Right lobe of liver (tissue), 6 donors: ENCODE data around the gene CSN3. TPM values are rescaled to one million over a fixed set of nuclear protein-coding genes. Genes with fewer than 3 reads are reported as not detected.

ENCODE experiments used
- ATAC-seq, 4 donors: fragments of 200-7000 bp; cut with Tn5 transposase; one replicate each; pipeline ENCODE4 v1.9.1; 2020; ENCODE audit warnings: mild to moderate bottlenecking in 4 of 4, moderate library complexity in 4 of 4
- DNase-seq, 3 donors: peaks; one replicate each; pipeline ENCODE4 v3.0.0-alpha.2; 2020
- H3K27ac ChIP-seq, 3 donors: fragments of 200-600 bp; one replicate each; pipeline ENCODE4 v1.8.0; 2022
- H3K27me3 ChIP-seq, 2 donors: fragments of 200-600 bp; one replicate each; pipeline ENCODE4 v1.8.0; 2022
- H3K36me3 ChIP-seq, 4 donors: fragments of 200-600 bp; sonication (generic) in 1 of 4; one replicate each; pipeline versions ENCODE4 v1.5.1 to v1.8.0; 2017 to 2022; ENCODE audit warnings: control low read depth in 1 of 4
- H3K4me1 ChIP-seq, 4 donors: fragments of 200-600 bp; sonication (generic) in 1 of 4; one replicate each; pipeline versions ENCODE4 v1.5.1 to v1.8.0; 2017 to 2022; ENCODE audit warnings: control low read depth in 1 of 4
- H3K4me3 ChIP-seq, 3 donors: fragments of 200-600 bp; one replicate each; pipeline ENCODE4 v1.8.0; 2022
- H3K9me3 ChIP-seq, 4 donors: fragments of 200-600 bp; sonication (generic) in 1 of 4; one replicate each; pipeline versions ENCODE4 v1.5.1 to v1.8.0; 2017 to 2022; ENCODE audit warnings: control low read depth in 1 of 4
- CTCF ChIP-seq, 4 donors: fragments of 200-600 bp in 3 of 4; fragments of 450-650 bp in 1 of 4; IDR thresholded peaks; one replicate each; pipeline versions ENCODE4 v1.5.1 to v1.8.0; 2016 to 2022; ENCODE audit warnings: antibody characterized with exemption in 4 of 4, mild to moderate bottlenecking in 2 of 4
- POLR2A ChIP-seq: fragments of 450-650 bp; IDR thresholded peaks from one replicate; pipeline ENCODE4 v1.6.1; 2017; ENCODE audit warnings: antibody characterized with exemption, mild to moderate bottlenecking
- WGBS: methylation state at CpG from one replicate; pipeline ENCODE4 v1.1.6; 2018; ENCODE audit warnings: low coverage, low lambda C conversion rate; ENCODE audit not compliant: insufficient coverage; ENCODE audit errors: missing lambda C conversion rate; 5-methylcytosine and 5-hydroxymethylcytosine counted together
- intact Hi-C, 2 donors: fragments of 100-400 bp; cut with DNase I; formaldehyde crosslinking; loops; one replicate each; pipeline versions ENCODE4 v1.11.2 to v1.14.1; 2022
- total RNA-seq, 6 experiments: library from RNA; depleted of rRNA in 2 of 6; stranded (reverse); fragments of >200 nt in 2 of 6; fragmentation: NEBNext Ultra II Directional in 3 of 6; extraction: Animal tissue kit (Norgen Biotek cat#: 25700) in 3 of 6; gene quantifications; one replicate each; pipeline versions ENCODE4 v1.1.0 to v1.2.4, GENCODE V29; 2016 to 2023
- donor health status: DM: no; HTN: yes; CAD: no.
- donor health status: DM: no; HTN: no; CAD: no.
- donor health status: DM: no; HTN: no; CAD: no.
- donor health status: DM: no; HTN: yes; CAD: no.
- donor health status: DM: no; HTN: yes; CAD: no.

The CSN3 gene
- total RNA-seq, 6 experiments from 2014 or later: not detected

GRCh38 chr4:70299643-70300042 is 57.2 kb downstream of the CSN3 start:
- Histone ChIP-seq H3K9me3 (no peaks in the 10 kb centered on the region), H3K27ac (no peak overlapping the region), H3K4me3 (no peak overlapping the region), H3K4me1 (no peaks in the 10 kb centered on the region), H3K36me3 (no peaks in the 10 kb centered on the region), H3K27me3 (no peaks in the 10 kb centered on the region)
- no peak for TF ChIP-seq POLR2A
- no peak for TF ChIP-seq CTCF (IDR thresholded peaks at IDR 0.05)
- ATAC-seq (no peak), DNase-seq (no peak)
- 72% methylated on average over 2 of the region's 2 CpGs for WGBS
- intact Hi-C loops: no loop called here

- no peak for TF ChIP-seq POLR2A
- TF ChIP-seq CTCF (IDR thresholded peaks at IDR 0.05): no peak
- Histone ChIP-seq H3K4me1 (no peaks in the 10 kb centered on the region), H3K36me3 (no peaks in the 10 kb centered on the region), H3K4me3 (no peak overlapping the region), H3K27me3 (no peaks in the 10 kb centered on the region), H3K27ac (no peak overlapping the region), H3K9me3 (no peaks in the 10 kb centered on the region)
- ATAC-seq: no peak
- WGBS: 71% methylated on average over 4 of the region's 4 CpGs
- intact Hi-C loops: no loop called here
- DNase-seq: no peak
Measured at GRCh38 chr4:70300215-70300614, 57.8 kb downstream of the CSN3 start.

Other genes with a start within 250 kb of the CSN3 start
- not detected for gene STATH, start 246.6 kb upstream of the CSN3 start, total RNA-seq
- not detected for gene HTN3, start 214.1 kb upstream of the CSN3 start, total RNA-seq
- gene HTN1, start 192.2 kb upstream of the CSN3 start, total RNA-seq: not detected
- gene PRR27, start 88.4 kb upstream of the CSN3 start, total RNA-seq: not detected
- gene ODAM, start 46.9 kb upstream of the CSN3 start, total RNA-seq: not detected
- not detected for gene FDCSP, start 16.5 kb upstream of the CSN3 start, total RNA-seq
- gene CABS1, start 92.4 kb downstream of the CSN3 start, total RNA-seq: not detected
- gene SMR3A, start 118.2 kb downstream of the CSN3 start, total RNA-seq: not detected
- gene SMR3B, start 140.5 kb downstream of the CSN3 start, total RNA-seq: not detected
- 1 to 10 TPM in 1 of 6 experiments, under 1 TPM in 2, not detected in 3; 0.48 to 1.3 (median 0.53) TPM for gene OPRPN, start 155.3 kb downstream of the CSN3 start, total RNA-seq
- gene MUC7, start 229.6 kb downstream of the CSN3 start, total RNA-seq: not detected